Measurements from ENCODE around the gene CLEC2A. TPM values are rescaled to one million over a fixed set of nuclear protein-coding genes. Genes with fewer than 3 reads are reported as not detected.

CLEC2A gene
- total RNA-seq, 1 experiment from 2014 or later, result not detected

GRCh38 chr12:9948606-9949296 lies 16.6 kb upstream of the CLEC2A start:
- peaks cover 50% of the 10 kb centered on the region for H3K27me3 Mint-ChIP-seq (ENCODE audit: unreplicated experiment)
- no peak for TF ChIP-seq CTCF (IDR thresholded peaks at IDR 0.05; ENCODE audit: unreplicated experiment)
- CTCF ChIA-PET, result no interaction called here
- DNase-seq, result no peak
- H3K4me1 Mint-ChIP-seq (ENCODE audit: low read depth, unreplicated experiment), result no peaks in the 10 kb centered on the region
- BruUV-seq (replicated peaks), result no TSS peak
- no peak overlapping the region for H3K27ac Mint-ChIP-seq (ENCODE audit: unreplicated experiment)
- H3K36me3 Mint-ChIP-seq (ENCODE audit: insufficient read depth, unreplicated experiment), result no peaks in the 10 kb centered on the region
- intact Hi-C loops (cut with micrococcal nuclease; ENCODE audit: unreplicated experiment), result no loop called here
- no peak overlapping the region for H3K4me3 Mint-ChIP-seq (ENCODE audit: low read depth, unreplicated experiment)
- no peaks in the 10 kb centered on the region for H3K9me3 Mint-ChIP-seq (ENCODE audit: low read depth, unreplicated experiment)

GRCh38 chr12:9947674-9948073 lies 15.5 kb upstream of the CLEC2A start:
- no peaks in the 10 kb centered on the region for H3K36me3 Mint-ChIP-seq (ENCODE audit: insufficient read depth, unreplicated experiment)
- no TSS peak for BruUV-seq (replicated peaks)
- DNase-seq, result no peak
- intact Hi-C loops (cut with micrococcal nuclease; ENCODE audit: unreplicated experiment), result no loop called here
- H3K4me3 Mint-ChIP-seq (ENCODE audit: low read depth, unreplicated experiment), result no peak overlapping the region
- no peak overlapping the region for H3K27ac Mint-ChIP-seq (ENCODE audit: unreplicated experiment)
- no peak for TF ChIP-seq CTCF (IDR thresholded peaks at IDR 0.05; ENCODE audit: unreplicated experiment)
- no peaks in the 10 kb centered on the region for H3K4me1 Mint-ChIP-seq (ENCODE audit: low read depth, unreplicated experiment)
- CTCF ChIA-PET, result no interaction called here
- H3K27me3 Mint-ChIP-seq (ENCODE audit: unreplicated experiment), result peaks cover 61% of the 10 kb centered on the region
- H3K9me3 Mint-ChIP-seq (ENCODE audit: low read depth, unreplicated experiment), result no peaks in the 10 kb centered on the region

GRCh38 chr12:9944391-9944790 lies 12.2 kb upstream of the CLEC2A start:
- Mint-ChIP-seq H3K4me1 (ENCODE audit: low read depth, unreplicated experiment) (no peaks in the 10 kb centered on the region), H3K4me3 (ENCODE audit: low read depth, unreplicated experiment) (no peak overlapping the region), H3K9me3 (ENCODE audit: low read depth, unreplicated experiment) (no peaks in the 10 kb centered on the region), H3K36me3 (ENCODE audit: insufficient read depth, unreplicated experiment) (no peaks in the 10 kb centered on the region), H3K27ac (ENCODE audit: unreplicated experiment) (no peak overlapping the region), H3K27me3 (ENCODE audit: unreplicated experiment) (peaks cover 64% of the 10 kb centered on the region)
- TF ChIP-seq CTCF (IDR thresholded peaks at IDR 0.05; ENCODE audit: unreplicated experiment), result no peak
- no peak for DNase-seq
- intact Hi-C loops (cut with micrococcal nuclease; ENCODE audit: unreplicated experiment), result no loop called here
- no TSS peak for BruUV-seq (replicated peaks)
- CTCF ChIA-PET, result no interaction called here

- no peak overlapping the region for H3K27ac Mint-ChIP-seq (ENCODE audit: unreplicated experiment)
- intact Hi-C loops (cut with micrococcal nuclease; ENCODE audit: unreplicated experiment), result no loop called here
- no peaks in the 10 kb centered on the region for H3K9me3 Mint-ChIP-seq (ENCODE audit: low read depth, unreplicated experiment)
- H3K4me3 Mint-ChIP-seq (ENCODE audit: low read depth, unreplicated experiment), result no peak overlapping the region
- no peaks in the 10 kb centered on the region for H3K36me3 Mint-ChIP-seq (ENCODE audit: insufficient read depth, unreplicated experiment)
- no peaks in the 10 kb centered on the region for H3K4me1 Mint-ChIP-seq (ENCODE audit: low read depth, unreplicated experiment)
- CTCF ChIA-PET, result no interaction called here
- no TSS peak for BruUV-seq (replicated peaks)
- H3K27me3 Mint-ChIP-seq (ENCODE audit: unreplicated experiment), result peaks cover 60% of the 10 kb centered on the region
- no peak for DNase-seq
- TF ChIP-seq CTCF (IDR thresholded peaks at IDR 0.05; ENCODE audit: unreplicated experiment), result no peak
Observed at GRCh38 chr12:9943240-9943639, 11.1 kb upstream of the CLEC2A start.
